Measurements from ENCODE around the gene ERICH4. TPM values are rescaled to one million over a fixed set of nuclear protein-coding genes. Genes with fewer than 3 reads are reported as not detected.

Gene ERICH4
- total and polyA plus RNA-seq, 2 of the 13 experiments (the other 11 are each of a cell fraction or from before 2014, with no cell fraction given) = 0.40 to 0.64 TPM

DNA sequence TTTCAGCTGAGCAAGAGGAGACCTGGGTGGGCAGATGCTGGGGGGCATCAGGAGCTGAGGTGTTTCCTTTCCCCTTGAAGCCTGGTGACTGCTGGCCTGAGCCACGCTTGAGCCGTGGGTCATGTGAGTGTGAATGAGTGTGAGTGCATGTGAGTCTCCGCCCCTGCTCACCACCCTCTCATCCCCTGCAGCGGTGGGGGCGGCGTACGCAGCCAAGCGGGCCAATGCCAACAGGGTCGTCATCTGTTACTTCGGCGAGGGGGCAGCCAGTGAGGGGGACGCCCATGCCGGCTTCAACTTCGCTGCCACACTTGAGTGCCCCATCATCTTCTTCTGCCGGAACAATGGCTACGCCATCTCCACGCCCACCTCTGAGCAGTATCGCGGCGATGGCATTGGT lies 21.0 kb upstream of the ERICH4 start:
- TF ChIP-seq, protein P1, sequence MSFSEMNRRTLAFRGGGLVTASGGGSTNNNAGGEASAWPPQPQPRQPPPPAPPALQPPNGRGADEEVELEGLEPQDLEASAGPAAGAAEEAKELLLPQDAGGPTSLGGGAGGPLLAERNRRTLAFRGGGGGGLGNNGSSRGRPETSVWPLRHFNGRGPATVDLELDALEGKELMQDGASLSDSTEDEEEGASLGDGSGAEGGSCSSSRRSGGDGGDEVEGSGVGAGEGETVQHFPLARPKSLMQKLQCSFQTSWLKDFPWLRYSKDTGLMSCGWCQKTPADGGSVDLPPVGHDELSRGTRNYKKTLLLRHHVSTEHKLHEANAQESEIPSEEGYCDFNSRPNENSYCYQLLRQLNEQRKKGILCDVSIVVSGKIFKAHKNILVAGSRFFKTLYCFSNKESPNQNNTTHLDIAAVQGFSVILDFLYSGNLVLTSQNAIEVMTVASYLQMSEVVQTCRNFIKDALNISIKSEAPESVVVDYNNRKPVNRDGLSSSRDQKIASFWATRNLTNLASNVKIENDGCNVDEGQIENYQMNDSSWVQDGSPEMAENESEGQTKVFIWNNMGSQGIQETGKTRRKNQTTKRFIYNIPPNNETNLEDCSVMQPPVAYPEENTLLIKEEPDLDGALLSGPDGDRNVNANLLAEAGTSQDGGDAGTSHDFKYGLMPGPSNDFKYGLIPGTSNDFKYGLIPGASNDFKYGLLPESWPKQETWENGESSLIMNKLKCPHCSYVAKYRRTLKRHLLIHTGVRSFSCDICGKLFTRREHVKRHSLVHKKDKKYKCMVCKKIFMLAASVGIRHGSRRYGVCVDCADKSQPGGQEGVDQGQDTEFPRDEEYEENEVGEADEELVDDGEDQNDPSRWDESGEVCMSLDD (CRISPR knock-in tag; IDR thresholded peaks at IDR 0.05; ENCODE audit: borderline replicate concordance) = no peak
- TF ChIP-seq ZNF562 (CRISPR knock-in tag; IDR thresholded peaks at IDR 0.05; ENCODE audit: borderline replicate concordance) = no peak
- in situ Hi-C loops (cut with HindIII; ENCODE audit: extremely low pct_ligation_motif_present, low pct_unique_long_range_greater_than_20kb) (no loop called here), intact Hi-C loops (cut with micrococcal nuclease; ENCODE audit: unreplicated experiment) (no loop called here)
- Histone ChIP-seq H3K4me2 (ENCODE audit: low read depth, low read length) (no peak overlapping the region), H3K27ac (ENCODE audit: extremely low read length, insufficient read depth, low read length) (no peak overlapping the region), H3K4me3 (replicated peaks in 1 of 3; ENCODE audit: insufficient read depth in 1 of 3, low read depth in 2 of 3, low read length in 3 of 3) (no peak overlapping the region), H3K27me3 (ENCODE audit: control insufficient read depth in 1 of 2, insufficient read depth in 2 of 2, low read length in 2 of 2) (no peaks in the 10 kb centered on the region), H2AFZ (ENCODE audit: low read length) (no peak overlapping the region), H3K9me3 (ENCODE audit: low read length) (no peaks in the 10 kb centered on the region), H3K79me2 (ENCODE audit: insufficient read depth, low read length) (no peaks in the 10 kb centered on the region), H3K4me1 (ENCODE audit: insufficient read depth, low read length) (peaks cover 29% of the 10 kb centered on the region), H4K20me1 (ENCODE audit: insufficient read depth, low read length) (no peaks in the 10 kb centered on the region), H3K36me3 (replicated peaks in 1 of 2; ENCODE audit: control insufficient read depth in 1 of 2, insufficient read depth in 2 of 2, low read length in 2 of 2) (peaks cover 20 to 32% of the 10 kb centered on the region in 2 experiments; a peak in 4 of 5 replicates), H3K9ac (ENCODE audit: insufficient read depth, low read depth, low read length) (no peak overlapping the region)
- WGBS (ENCODE audit: low lambda C conversion rate) = 98% methylated on average over 17 of the region's 20 CpGs
- no peak for FAIRE-seq
- no peak for ATAC-seq
- DNase-seq (ENCODE audit: low spot score) = no peak
- BruUV-seq (replicated peaks) = no TSS peak
- ChIA-PET CTCF (ENCODE audit: low intra/inter-chr PET ratio, low total read pairs) (no interaction called here), POLR2A (no interaction called here)

DNA sequence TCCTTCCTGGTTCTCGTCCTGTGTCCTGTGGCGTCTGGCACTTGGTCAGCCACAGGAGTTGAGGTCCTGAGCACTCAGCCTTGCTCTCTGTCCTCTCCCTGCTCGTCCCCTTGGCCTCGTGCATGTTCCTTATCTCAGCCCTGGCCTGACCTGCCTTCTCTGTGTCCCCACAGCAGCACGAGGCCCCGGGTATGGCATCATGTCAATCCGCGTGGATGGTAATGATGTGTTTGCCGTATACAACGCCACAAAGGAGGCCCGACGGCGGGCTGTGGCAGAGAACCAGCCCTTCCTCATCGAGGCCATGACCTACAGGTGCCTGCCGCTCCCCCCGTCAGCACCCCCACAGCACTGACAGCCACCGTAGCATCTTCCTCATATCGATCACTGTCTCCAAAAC lies 20.5 kb upstream of the ERICH4 start:
- H3K9me3 ChIP-seq (ENCODE audit: low read length) = no peaks in the 10 kb centered on the region
- peaks cover 31% of the 10 kb centered on the region for H3K4me1 ChIP-seq (ENCODE audit: insufficient read depth, low read length)
- in situ Hi-C loops (cut with HindIII; ENCODE audit: extremely low pct_ligation_motif_present, low pct_unique_long_range_greater_than_20kb) (no loop called here), intact Hi-C loops (cut with micrococcal nuclease; ENCODE audit: unreplicated experiment) (no loop called here)
- DNase-seq (ENCODE audit: low spot score) (no peak), ATAC-seq (no peak), FAIRE-seq (no peak)
- no peak overlapping the region for H2AFZ ChIP-seq (ENCODE audit: low read length)
- no peaks in the 10 kb centered on the region for H3K27me3 ChIP-seq (ENCODE audit: control insufficient read depth in 1 of 2, insufficient read depth in 2 of 2, low read length in 2 of 2)
- peaks cover 20 to 32% of the 10 kb centered on the region in 2 experiments; a peak in 4 of 5 replicates for H3K36me3 ChIP-seq (replicated peaks in 1 of 2; ENCODE audit: control insufficient read depth in 1 of 2, insufficient read depth in 2 of 2, low read length in 2 of 2)
- no peak overlapping the region for H3K4me3 ChIP-seq (replicated peaks in 1 of 3; ENCODE audit: insufficient read depth in 1 of 3, low read depth in 2 of 3, low read length in 3 of 3)
- H3K79me2 ChIP-seq (ENCODE audit: insufficient read depth, low read length) = no peaks in the 10 kb centered on the region
- no peak overlapping the region for H3K27ac ChIP-seq (ENCODE audit: extremely low read length, insufficient read depth, low read length)
- no peaks in the 10 kb centered on the region for H4K20me1 ChIP-seq (ENCODE audit: insufficient read depth, low read length)
- CTCF ChIA-PET (ENCODE audit: low intra/inter-chr PET ratio, low total read pairs) = no interaction called here
- POLR2A ChIA-PET = no interaction called here
- no TSS peak for BruUV-seq (replicated peaks)
- no peak overlapping the region for H3K9ac ChIP-seq (ENCODE audit: insufficient read depth, low read depth, low read length)
- TF ChIP-seq MXD3 (CRISPR knock-in tag; IDR thresholded peaks at IDR 0.05) (no peak), PHF5A (CRISPR knock-in tag; IDR thresholded peaks at IDR 0.05; ENCODE audit: low read depth, unreplicated experiment) (no peak)
- TF ChIP-seq, protein P2, sequence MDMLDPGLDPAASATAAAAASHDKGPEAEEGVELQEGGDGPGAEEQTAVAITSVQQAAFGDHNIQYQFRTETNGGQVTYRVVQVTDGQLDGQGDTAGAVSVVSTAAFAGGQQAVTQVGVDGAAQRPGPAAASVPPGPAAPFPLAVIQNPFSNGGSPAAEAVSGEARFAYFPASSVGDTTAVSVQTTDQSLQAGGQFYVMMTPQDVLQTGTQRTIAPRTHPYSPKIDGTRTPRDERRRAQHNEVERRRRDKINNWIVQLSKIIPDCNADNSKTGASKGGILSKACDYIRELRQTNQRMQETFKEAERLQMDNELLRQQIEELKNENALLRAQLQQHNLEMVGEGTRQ (IDR thresholded peaks at IDR 0.05; ENCODE audit: low read depth, low read length) = no peak
- TF ChIP-seq, protein P2 (CRISPR knock-in tag; IDR thresholded peaks at IDR 0.05; ENCODE audit: borderline replicate concordance) = no peak
- no peak overlapping the region for H3K4me2 ChIP-seq (ENCODE audit: low read depth, low read length)
- 86% methylated on average over 18 of the region's 18 CpGs for WGBS (ENCODE audit: low lambda C conversion rate)

All from HepG2 (cell line).